GM18502 (cell line): Measurements from ENCODE around the gene MAN2A2.

Experiments
- ATAC-seq: cut with Tn5 transposase; IDR thresholded peaks from one replicate; pipeline ENCODE4 v1.9.1; 2021; ENCODE audit warnings: mild to moderate bottlenecking; ENCODE audit not compliant: unreplicated experiment, poor library complexity

Gene MAN2A2

DNA sequence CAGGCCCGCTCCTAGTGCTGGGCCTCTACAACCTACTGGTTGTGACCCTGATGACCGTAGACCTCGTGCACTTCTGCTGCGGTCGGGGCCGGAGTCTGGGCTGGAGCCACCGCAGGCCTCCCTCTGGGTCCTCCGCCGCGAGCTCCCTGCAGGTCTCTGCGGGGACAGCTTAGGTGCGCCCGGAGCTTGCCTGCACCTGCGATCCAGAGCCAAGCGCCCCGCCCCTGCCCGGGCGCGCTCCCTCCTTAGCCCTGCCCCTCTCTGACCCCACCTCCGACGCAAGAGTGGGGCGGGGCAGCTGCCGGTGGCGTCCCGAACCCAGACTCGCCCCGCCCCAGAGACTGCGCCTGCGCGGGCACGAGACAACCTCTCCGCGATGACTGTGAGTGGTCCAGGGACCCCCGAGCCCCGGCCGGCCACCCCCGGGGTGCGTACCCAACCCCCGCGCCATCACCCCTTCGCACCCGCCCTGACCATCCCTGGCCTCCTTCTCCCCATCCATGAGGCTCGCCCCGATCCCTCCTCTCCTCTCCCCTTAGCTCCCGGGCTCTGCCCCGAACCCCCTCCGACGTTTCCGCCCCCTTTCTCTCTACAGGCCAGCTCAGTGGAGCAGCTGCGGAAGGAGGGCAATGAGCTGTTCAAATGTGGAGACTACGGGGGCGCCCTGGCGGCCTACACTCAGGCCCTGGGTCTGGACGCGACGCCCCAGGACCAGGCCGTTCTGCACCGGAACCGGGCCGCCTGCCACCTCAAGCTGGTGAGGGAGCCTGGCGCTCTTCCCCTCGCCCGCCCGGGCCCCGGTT lies 32.0 kb downstream of the MAN2A2 start, which contains the start of gene UNC45A:
TSS of gene UNC45A (plus strand) at position 337 of the 803 bp plus-strand sequence. CDS start at position 377, 40 bp downstream.
- ATAC-seq: peak; percentile 68

DNA sequence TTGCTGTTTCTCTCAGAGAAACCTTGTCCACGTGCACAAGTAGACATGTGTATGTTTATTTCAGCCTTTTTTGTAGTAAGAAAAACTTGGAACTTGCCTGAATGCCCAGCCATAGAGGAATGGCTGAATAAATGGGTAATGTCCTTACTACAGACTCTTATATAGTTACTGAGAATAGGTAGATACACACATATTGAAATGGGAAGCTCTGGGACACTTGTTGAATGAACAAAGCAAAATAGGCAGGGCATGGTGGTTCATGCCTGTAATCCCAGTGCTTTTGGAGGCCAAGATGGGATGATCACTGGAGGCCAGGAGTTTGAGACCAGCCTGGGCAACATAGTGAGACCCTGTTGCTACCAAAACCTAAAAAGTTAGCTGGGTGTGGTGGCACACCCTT lies 33.7 kb downstream of the MAN2A2 start:
- no peak for ATAC-seq

DNA sequence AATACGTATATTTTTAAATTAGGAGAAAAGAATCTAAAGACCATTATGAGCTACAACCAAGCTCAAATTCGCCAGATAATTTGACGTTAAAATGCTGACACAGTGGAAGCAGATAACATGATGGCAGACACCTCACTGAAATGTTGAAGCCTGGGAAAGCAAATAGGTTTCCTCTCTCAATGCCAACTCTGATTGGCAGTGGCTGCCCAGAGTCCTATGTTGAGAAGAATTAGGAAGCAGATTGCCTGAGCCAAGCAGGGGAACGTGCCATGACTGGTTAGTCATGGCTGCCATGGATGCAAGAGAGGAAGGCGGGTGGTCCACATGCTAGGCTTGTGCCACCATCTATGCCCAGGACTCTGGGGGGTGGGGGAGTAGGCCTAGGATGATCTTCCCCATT lies 35.2 kb downstream of the MAN2A2 start:
- no peak for ATAC-seq

DNA sequence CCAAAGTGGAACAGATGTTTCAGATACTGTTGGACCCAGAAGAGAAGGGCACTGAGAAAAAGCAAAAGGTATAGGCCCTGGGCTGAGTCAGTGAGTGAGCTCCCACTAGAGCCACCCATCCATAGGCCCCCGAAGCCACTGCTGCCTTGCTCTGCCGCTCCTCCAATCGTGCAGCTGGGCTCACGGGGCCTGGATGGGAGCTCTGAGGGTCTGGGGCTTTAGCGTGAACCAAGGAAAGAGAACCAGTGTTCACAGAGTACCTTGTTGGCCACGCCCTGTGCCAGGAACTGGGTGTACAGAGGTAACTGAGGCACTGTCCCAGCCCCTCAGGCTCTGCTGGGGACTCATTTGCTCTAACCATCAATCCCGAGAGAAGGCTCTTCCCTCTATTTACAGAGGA lies 36.7 kb downstream of the MAN2A2 start:
- ATAC-seq: no peak

DNA sequence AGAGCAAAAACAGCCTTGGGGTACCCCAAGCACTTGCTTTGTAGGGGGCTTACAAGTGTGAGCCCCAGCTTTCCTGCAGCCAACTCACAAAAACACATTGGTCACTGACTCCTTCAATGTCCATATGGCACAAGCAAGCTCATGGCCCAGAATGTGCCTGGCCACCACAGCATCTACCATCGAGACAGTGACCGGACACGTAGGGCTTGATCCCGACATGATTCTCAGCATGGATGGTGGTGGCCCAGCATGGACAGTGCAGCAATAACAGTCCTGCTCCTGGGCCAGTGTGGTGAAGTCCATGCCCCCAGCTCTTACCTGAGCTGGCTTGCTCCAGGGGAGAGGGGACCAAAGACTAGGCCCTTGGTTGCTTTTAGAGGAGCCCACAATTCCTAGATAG lies 37.9 kb downstream of the MAN2A2 start:
- ATAC-seq: no peak

DNA sequence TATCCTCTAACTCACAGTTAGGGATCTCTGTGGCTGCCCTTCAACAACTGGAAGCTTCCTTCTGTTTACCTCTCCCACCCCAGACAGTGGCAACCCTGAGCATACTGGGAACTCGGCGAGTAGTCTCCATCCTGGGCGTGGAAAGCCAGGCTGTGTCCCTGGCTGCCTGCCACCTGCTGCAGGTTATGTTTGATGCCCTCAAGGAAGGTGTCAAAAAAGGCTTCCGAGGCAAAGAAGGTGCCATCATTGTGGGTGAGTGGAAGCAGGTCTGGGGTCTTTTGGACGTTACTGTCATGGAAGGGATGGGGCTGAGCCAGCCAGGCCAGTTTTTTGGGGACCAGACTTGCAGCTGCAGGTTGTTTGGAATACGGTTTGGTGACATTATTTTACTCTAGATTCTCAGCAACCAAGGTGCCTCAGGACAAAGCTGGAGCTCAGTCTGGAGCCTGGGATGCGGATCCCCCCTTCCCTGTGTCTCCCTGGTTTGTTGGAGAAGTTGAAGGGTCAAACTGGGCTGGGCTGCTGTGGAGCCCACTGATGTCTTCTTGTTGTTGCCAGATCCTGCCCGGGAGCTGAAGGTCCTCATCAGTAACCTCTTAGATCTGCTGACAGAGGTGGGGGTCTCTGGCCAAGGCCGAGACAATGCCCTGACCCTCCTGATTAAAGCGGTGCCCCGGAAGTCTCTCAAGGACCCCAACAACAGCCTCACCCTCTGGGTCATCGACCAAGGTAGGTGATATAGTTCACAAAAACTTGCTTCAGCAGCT lies 39.4 kb downstream of the MAN2A2 start:
- ATAC-seq: no peak

DNA sequence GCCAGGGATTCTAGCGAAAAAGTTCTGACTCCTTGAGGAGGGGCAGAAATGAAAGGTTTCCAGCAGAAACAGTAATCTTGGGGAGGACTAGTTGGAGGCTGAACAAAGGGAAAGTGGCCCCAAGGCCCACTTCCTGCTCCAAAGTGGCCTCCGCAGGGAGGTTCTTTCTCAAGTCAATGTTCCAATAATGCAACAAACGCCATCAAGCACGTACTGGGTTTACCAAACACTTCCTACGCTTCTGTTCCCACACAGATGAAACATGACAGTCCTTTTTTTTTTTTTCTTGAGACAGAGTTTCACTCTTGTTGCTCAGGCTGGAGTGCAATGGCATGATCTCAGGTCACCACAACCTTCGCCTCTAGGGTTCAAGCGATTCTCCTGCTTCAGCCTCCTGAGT lies 42.0 kb downstream of the MAN2A2 start:
- no peak for ATAC-seq

DNA sequence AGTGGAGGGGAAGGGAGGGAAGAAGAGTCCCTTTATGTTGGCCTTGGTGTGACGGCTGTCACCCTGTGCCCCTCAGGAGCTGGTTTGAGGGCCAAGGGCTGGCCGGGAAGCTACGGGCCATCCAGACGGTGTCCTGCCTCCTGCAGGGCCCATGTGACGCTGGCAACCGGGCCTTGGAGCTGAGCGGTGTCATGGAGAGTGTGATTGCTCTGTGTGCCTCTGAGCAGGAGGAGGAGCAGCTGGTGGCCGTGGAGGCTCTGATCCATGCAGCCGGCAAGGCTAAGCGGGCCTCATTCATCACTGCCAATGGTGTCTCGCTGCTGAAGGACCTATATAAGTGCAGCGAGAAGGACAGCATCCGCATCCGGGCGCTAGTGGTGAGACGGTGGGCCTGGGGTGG lies 43.4 kb downstream of the MAN2A2 start:
- no peak for ATAC-seq

DNA sequence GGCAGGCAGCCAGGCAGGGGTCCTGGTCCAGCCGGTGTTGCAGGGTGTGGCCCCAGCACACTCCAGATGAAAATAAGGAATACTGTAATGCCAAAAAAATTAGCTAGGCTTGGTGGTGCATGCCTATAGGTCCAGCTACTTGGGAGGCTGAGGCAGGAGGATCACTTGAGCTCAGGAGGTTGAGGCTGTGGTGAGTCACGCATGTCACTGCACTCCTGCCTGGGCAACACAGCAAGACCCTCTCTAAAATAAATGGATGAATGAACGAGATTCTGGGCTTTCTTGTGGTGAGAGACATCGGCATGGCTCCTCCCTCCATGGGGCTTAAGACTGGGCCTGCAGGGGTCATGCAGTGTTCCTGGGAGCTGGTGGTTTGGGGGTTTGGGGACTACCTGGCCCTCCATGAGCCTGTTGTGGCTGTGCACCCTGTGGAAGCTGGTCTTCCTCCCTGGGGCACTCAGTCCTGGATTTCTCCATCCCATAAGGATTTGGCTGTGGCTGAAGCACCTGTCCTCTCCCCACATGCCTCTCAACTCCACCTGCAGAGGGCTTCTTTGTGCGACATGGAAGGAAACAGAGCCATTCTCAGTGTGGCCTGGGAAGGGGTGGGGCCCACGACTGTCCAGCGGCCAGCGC lies 44.0 kb downstream of the MAN2A2 start:
- ATAC-seq: no peak

DNA sequence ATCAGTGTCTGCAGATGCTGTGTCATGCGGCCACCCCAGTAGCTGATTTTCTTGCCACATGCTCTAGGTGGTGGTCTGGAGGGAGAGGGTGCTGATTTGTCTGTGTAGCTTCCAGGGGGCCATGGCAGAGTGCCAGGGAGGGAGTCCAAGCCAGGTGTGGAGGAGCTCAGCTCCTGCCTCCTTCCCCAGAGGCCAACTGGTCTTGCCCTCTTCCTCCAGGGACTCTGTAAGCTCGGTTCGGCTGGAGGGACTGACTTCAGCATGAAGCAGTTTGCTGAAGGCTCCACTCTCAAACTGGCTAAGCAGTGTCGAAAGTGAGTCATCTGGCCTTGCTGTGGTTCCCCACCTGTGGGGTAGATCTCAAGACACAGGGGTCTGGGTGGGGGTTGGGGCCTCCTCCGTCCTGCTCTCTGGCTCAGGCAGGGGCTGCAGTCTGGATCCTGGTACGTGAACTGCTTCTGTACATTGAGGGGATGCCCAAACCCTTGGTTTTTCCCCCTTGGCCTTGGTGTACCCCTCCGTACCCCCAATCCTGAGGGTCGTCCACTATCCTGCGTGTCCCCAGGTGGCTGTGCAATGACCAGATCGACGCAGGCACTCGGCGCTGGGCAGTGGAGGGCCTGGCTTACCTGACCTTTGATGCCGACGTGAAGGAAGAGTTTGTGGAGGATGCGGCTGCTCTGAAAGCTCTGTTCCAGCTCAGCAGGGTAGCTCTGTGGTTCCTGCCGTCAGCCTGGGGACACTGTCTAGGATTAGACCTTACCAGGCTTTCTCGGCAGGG lies 44.7 kb downstream of the MAN2A2 start:
- ATAC-seq: no peak

DNA sequence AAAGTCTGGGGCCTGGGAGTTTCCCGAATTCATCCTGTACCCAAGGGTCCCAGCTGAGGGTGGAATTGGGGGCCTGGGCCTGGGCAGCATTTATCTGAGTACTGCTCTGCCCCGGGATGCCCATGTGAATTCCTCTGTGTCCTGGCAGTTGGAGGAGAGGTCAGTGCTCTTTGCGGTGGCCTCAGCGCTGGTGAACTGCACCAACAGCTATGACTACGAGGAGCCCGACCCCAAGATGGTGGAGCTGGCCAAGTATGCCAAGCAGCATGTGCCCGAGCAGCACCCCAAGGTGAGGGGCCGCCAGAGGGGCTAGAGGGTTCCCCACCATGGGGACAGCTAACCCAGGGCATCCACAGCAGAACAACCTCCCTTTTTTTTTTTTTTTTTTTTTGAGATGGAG lies 45.4 kb downstream of the MAN2A2 start:
- no peak for ATAC-seq

DNA sequence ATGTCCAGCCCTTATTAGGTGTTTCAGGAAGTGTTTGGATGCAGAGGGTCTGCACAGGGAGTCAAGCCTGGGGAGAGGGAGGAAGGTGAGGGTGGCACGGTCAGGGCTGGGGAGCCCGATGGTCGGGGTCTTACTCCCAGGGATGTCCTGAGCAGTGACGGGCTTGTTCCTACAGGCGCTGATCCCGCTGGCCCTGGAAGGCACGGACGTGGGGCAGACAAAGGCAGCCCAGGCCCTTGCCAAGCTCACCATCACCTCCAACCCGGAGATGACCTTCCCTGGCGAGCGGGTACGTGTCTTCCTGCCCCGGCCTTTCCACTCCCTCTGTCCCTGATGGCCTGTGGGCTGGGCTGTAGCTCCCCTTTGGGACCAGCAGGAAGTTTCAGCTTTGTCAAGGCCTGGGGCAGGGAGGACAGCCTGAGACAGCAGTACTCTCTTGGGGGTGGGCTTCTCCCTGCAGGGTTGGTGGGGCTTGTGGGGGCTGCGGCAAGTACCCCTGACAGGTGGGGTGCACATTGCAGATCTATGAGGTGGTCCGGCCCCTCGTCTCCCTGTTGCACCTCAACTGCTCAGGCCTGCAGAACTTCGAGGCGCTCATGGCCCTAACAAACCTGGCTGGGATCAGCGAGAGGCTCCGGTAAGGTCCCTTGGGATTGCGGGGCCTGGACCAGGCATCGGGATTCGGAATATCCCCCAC lies 47.0 kb downstream of the MAN2A2 start:
- ATAC-seq: no peak

DNA sequence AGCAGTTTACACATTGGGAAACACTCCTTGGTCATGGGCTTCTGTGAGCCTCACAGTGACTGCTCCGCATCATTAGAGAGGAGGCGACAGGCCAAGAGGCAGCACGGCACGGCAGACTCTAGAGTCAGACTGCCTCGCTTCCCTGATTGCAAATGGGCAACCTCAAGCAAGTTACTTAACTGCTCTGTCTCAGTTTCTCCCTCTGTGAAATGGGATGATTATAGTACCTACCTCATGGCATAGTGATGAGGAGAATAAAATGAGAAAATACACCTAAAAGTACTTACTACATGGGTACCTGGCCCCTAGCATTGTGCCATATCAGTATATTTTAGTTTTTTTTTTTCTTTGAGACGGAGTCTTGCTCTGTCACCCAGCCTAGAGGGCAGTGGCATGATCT lies 47.6 kb downstream of the MAN2A2 start:
- ATAC-seq: no peak

DNA sequence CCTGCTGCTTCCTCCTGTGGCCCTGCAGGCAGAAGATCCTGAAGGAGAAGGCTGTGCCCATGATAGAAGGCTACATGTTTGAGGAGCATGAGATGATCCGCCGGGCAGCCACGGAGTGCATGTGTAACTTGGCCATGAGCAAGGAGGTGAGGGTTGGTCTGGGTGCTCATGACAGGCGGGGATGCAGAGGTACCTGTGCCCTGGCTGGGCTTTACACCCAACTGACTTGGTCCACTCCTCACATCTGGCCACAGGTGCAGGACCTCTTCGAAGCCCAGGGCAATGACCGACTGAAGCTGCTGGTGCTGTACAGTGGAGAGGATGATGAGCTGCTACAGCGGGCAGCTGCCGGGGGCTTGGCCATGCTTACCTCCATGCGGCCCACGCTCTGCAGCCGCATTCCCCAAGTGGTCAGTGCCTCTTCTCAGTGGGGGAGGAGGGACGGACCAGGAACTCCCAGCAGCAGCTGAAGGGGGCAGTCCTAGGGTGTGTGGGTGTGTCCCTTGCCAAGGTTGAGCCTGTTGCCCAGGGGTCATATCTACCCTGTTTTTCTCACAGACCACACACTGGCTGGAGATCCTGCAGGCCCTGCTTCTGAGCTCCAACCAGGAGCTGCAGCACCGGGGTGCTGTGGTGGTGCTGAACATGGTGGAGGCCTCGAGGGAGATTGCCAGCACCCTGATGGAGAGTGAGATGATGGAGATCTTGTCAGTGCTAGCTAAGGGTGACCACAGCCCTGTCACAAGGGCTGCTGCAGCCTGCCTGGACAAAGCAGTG lies 50.0 kb downstream of the MAN2A2 start:
- ATAC-seq: no peak

DNA sequence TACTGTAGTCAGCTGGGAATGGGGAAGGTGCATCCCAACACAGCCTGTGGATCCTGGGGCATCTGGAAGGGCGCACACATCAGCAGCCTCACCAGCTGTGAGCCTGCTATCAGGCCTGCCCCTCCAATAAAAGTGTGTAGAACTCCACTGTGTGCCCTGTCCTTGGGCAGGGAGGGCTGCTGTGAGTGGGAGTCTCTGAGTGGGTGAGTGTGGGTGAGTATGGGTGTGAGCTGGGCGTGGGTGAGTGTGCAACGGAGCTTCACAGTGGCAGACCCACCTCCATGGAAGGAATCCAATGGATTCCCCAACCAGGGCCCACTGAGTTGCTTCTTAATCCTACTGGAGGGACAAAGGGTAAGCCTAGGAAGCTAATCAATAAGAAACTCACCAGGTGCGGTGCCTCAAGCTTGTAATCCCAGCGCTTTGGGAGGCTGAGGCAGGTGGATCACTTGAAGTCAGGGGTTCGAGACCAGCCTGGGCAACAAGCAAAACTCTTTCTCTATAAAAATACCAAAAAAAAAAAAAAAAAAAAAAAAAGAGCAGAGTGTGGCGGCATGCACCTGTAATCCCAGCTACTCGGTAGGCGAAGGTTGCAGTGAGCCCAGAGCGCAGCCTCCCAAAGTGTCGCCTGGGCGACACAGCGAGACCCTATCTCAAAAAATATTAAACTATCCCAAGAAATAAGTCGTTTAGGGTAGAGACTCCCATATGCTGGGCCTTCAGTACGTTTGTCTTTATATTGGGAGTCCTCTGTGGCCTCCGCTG lies 51.0 kb downstream of the MAN2A2 start:
- no peak for ATAC-seq

DNA sequence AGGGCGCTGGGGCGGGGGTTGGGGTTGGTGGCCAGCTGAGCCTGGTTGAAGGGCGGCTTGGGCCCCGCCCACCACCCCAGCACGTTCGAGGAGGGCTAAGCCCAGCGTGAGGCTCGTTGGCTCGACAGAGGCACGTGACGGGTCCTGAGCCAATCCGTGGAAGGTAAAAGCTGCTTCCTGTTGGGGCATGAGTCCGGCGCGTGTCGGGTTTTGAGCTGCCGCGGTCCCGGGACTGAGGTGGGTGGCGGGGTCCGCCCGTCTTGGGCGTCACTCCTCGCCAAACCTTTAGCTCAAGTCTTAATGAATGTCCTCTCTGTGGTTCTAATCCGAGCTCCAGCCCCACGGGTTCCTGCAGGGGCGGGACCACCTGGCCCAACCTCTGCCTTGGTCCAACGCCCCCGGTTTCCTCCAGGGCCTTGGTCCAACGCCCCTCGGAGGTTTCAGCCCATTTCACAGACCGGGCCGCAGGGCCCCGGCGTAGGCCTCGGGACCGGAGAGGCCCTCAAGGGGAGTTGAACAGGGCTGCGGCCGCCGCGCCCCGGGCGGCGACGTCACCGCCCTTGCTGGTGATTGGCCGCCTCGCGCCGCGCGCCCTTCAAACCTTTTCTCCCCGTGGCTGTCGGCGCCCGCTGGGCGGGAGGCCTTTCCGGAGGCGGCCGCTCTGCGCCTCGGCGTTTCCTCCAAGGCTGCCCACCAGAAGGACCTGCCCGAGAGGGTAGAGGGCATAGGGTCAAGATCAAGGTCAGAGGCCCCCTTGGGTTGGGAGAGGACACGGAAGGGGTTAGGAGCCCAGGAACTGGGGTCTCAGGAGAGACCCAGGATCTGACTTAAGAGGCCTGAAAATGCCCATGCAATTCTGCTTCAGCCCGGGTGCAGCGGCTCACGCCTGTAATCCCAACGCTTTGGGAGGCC lies 51.9 kb downstream of the MAN2A2 start, which contains the start of gene RCCD1:
TSS of gene RCCD1 (plus strand) at position 173 of the 912 bp plus-strand sequence. CDS start 1,851 bp downstream, outside the sequence.
- ATAC-seq: peak; percentile 92

DNA sequence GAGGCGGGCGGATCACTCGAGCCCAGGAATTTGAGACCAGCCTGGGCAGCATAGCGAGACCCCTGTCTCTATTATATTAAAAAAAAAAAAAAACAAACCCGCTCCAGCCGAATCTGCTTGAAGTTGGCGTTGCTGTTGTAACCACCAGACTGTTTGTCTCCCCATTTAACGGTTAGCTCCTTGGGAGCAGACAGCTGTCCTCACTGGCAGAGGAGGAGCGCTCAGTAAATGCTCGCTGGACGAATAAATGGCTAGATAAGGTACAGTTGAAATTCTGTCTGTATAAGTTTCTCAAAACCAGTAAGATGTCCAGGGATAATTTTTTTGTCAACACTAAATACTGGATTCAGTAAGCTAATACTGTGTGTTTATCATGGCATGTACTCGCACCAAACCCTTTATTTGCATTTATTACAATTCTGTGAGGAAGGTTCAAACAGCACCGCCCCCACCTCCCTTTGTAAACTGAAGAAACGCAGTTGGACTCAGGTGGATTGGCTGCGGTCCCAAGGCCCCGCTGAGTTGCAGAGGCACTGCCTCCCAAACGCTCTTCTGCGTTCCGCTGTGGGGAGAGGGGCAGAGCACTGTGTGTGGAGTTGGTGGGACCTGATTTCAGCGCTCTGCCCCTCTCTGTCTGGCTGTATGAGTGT lies 52.6 kb downstream of the MAN2A2 start:
- ATAC-seq: no peak
